GM18517 (cell line): Measurements from ENCODE around the gene NR2C2AP.

Experiments used
- ATAC-seq: cut with Tn5 transposase; IDR thresholded peaks from one replicate; pipeline ENCODE4 v1.9.1; 2021; ENCODE audit warnings: mild to moderate bottlenecking, moderate library complexity; ENCODE audit not compliant: unreplicated experiment

The NR2C2AP gene

DNA sequence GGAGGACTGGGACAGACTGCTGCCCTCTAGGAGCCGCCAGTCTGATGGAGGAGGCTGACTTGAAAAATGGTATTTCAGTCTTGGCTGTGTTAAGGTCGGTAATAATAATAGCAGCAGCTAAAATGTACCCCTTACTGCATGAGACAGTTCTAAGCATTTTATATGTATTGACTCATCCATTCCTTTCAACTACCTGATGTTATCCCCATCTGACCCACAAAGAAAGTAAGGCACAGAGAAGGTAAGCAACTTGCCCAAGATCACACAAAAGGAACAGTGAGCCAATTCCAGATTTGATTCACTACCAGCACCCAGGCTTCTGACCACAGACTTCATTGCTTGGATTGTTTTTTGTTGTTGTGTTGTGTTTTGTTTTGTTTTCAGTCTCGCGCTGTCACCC, 12.6 kb upstream of the NR2C2AP start:
- no peak for ATAC-seq

DNA sequence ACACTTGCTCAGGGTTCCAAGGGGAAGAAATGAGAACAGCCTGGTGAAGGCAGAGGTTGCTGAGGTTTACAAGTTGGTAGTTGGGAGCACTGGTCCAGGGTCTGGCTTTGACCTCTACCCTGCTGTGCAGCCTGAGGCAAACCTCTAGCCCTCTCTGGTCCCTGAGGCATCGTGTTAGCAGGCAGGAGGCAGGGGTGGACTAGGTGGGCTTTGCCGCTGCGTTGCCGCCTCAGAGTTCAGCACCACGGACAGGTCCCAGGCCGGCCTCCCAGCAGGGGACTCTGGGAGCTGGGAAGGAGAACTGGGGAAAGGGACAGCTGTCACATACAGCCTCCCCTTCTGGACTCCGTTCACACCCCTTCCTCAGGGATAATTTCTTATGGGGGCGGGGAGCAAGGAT, 11.7 kb upstream of the NR2C2AP start:
- no peak for ATAC-seq

DNA sequence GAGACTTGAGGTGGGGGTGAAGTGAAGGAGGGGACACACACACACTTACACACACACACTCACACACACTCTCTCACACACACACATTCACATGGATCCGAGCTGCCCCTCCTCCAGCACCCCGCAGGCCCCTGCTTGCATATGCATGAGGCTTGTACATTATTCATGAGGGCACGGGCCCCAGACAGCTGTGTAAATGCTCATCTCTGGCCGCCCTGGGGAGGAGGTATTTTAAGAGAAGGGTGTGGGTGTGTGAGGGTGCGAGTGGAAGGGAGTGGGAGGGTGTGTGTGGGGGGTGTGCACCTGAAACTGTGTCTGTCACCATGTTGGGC, 10.9 kb upstream of the NR2C2AP start:
- ATAC-seq = no peak

DNA sequence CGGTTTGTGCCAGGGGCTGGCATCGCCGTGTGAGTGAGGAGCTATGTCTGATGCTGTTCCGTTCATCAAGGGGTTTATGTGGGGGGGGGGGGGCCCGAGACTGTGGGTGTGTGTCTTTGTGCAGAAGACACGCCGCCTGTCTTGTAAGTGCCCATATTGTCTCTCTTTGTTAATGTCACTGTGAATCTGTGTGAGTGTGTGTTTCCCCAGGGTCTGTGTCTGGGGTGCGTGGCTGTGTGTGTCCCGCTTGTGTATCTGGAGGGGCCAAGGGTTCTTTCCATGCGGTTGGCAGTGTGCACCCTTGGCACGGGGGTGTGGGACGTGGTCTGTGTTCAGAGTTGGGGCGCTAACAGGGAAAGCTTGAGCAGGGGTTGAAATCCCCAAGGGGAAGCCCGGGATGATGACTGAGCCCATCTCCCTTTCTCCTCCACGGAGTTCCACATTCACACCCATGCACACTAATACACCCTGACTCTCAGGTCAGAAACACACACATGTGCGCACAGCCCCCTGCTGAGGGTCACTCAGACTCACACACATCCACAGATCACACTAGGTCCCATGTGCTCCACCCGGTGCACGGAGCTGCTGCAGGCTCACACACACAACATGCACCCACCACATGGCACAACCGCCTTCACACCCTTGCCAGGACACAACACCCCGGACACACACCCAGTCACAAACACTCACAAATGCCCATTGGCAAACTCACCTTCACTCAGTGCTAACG, 10.4 kb upstream of the NR2C2AP start:
- ATAC-seq = no peak

DNA sequence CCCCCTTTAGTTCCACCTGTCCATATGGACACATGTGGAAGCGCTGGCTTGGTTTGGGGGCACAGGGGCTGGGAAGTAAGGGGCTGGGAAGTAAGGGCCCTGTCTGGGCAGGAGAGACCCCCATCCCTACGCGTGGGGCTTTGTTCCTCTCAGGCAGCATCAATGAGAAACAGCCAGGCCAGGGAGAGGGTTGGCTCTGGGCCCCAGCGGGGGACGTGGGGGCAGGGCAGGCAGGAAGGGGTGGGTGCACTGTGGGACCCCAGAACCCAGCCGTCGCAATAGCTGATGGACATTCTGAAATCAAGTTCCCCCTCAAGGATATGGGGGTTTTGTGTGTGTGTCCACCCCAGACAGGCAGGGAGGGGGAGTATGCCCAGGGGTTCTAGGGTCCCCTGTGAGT, 9.7 kb upstream of the NR2C2AP start:
- no peak for ATAC-seq

DNA sequence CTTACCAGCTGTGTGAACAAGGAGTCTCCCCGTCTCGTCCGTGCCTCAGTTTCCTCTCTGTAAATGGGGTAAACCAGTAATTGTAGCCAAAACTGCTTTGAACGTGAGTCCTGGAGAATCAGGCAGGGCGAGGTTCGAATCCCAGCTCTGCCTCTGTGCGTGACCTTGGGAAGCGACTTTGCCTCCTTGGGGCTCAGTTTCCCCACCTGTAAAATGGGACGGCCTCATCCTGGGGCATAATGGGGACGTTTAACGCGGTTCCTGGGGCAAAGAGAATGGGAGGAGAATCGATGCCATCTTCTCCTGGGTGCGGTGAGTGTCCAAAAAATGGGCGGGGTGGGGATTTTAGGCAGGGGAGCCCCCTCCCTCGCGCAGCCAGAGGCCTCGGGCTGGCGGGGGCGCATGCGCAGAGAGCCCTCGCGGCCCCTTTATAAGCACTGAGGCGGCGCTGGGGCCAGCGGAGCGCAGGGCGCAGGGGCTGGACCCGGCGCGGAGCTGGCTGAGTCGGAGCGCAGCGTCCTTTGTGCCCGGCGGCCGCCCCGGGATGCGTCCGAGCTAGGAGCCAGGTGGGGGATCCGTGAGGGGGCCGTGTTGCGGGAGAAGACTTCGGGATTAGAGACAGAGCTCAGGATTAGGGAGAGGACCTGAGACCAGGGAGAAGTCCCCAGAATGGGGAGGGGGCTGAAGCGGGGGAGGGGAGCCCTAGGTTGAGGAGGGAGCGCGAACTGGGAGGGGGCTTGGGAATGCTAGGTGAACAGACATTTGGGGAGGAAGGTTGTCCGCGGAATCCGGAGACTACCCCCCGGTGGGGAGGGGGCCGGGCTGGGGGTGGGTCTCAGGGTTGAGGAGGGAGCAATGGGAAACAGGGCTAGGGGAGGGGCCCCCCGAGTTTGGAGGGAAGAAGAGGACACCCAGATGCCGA, 8.5 kb upstream of the NR2C2AP start, which contains the start of gene NCAN:
Gene NCAN, plus strand, starts transcription at position 460 of the 922 bp plus-strand sequence. CDS start 4,996 bp downstream, outside the sequence.
- ATAC-seq = no peak

DNA sequence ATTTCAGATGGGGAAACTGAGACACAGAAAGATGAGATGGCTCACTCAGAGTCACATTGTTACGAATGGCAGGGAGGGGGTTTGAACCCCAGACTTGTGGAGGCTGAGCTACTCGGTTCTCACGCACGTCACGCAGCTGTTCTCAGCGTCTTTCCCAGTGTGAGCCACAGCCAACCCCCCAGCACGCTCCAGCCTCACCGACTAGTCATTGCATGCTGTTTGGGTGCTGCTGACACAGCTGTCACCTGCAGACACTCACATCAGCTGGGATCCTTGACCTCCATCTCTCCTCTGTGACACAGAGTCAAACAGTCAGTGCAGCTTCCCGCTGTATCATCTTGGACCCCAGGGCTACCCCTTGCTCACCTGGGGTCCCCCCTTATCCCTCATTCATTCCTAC, 6.2 kb upstream of the NR2C2AP start:
- ATAC-seq = no peak

DNA sequence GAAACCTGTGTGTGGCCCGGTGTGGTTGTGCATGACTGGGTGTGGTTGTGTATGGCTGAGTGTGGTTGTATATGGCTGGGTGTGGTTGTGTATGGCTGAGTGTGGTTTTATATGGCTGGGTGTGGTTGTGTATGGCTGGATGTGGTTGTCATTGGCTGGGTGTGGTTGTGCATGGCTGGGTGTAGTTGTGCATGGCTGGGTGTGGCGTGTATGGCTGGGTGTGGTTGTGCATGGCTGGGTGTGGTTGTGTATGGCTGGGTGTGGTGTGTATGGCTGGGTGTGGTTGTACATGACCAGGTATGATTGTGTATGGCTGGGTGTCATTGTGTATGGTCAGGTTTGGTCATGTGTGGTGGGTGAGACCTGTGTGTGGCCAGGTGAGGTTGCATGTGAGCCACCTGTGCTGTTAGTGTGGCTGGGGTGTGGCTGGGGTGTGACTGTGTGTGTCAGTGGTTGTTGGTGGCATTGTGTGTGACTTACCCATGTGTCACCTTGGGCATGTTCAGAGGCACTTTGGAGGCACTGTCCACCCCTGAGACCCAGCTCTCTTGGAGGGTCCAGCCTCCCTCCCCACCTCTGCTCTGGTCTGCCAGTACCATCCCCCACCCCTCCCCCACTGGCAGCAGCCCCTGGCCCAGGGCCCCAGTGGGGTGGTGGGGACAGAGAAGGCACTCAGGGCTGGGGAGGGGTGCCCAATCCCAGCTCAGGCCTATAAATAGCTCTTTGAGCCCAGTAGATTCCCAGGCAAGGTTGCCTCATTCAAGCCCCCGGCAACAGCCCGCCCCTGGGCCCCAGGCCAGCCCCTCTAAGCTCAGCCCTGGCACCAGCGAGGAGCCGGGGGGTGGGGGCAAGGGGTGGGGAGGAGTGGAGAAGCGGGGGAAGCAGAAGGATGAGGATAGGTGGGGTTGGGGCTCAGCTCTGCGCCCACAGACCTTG, 4.7 kb upstream of the NR2C2AP start:
- no peak for ATAC-seq

DNA sequence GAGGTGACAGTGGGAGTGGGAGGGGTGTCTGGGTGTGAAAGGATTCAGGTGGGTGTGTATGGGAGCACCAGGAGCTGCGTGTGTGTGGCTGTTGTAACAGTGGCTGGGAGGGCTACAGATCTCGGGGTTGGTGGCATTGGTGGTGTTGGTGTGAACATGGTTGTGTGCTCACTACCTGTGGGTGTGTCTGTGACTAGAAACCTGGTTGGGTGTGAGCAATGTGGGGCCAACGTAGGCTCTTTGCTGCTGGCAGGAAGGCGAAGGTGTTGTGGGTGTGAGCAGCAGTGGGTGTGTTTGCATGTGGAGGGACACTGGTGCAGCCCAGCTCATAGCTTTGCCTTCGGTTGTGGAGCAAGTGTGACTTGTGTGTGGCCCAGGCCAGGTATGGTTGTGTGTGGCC, 3.7 kb upstream of the NR2C2AP start:
- ATAC-seq = no peak

DNA sequence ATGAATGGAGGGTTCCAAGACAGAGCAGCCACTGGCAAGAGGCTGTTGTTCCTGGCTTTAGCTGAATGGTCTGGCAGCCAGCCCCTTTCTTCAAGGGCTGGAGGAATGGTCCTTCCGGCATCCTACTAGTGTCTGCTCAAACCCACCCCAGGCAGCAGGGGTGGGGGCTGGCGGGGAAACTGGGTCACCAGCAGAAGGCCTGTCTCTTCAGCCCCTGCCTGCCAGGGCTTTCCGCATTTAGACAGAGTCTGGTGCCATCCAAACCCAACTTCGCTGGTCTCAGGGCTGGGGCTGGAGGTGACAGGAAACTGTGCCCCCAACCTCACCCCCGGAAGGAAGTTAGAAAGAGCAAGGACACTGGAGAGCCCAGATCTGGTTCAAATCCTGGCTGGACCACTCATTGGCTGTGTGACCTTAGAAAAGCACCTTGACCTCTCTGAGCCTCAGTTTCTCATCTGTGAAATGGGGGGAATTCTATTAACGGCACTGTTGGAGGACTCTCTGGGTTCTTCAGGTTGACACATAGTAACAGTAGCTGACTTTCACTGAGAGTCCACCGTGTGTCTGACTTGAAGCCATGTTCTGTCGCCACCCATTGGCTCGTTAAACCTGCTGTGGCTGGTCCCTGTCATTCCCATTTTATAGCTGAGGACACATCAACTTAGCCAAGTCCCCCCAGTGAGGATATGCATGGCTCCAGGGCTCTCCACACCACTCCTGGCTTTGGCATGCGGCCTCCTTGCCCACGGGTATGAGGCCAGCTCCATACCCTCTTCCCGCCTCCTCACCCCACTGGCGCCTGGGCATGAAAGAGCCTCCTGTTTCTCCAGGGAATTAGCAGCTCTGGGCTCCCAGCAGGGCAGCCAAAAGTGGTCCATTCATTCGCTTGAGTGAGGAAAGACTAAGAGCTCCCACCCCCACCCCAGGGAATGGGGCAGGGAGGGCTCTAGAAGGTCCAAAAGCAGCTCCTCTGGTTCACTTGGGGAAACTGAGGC, 2.5 kb upstream of the NR2C2AP start:
- ATAC-seq = no peak

DNA sequence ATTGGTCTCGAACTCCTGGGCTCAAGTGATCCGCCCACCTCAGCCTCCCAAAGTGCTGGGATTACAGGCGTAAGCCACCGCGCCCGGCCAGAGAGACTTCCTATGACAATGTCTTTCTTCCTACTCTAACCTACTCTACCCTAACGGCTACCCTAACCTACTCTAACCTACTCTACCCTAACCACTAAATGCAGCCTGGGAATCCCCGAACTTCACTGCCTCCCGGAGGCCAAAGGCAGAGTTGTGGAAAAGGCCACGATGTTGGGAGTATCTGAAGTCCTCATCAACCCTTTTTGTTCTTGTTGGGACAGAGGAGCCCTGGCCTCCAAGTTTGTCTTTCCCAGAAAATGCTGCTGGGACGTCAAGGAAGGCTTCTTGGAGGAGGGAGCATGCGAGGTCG, 967 bp upstream of the NR2C2AP start:
- no peak for ATAC-seq

DNA sequence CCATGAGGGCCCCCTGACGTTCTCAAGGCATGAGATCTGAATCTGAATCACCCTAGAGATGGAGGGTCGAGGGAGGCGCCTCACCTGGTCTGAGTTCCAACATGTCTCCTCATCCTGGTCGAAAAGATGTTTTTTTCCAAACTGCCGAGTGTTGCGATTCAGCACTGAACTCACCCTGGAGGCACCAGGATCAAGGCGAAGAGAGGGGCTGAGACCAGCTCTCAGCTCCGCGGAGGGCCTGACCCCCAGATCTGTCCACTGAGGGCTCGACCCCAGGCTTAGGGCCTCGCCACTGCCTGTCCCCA, 555 bp downstream of the NR2C2AP start:
- no peak for ATAC-seq

DNA sequence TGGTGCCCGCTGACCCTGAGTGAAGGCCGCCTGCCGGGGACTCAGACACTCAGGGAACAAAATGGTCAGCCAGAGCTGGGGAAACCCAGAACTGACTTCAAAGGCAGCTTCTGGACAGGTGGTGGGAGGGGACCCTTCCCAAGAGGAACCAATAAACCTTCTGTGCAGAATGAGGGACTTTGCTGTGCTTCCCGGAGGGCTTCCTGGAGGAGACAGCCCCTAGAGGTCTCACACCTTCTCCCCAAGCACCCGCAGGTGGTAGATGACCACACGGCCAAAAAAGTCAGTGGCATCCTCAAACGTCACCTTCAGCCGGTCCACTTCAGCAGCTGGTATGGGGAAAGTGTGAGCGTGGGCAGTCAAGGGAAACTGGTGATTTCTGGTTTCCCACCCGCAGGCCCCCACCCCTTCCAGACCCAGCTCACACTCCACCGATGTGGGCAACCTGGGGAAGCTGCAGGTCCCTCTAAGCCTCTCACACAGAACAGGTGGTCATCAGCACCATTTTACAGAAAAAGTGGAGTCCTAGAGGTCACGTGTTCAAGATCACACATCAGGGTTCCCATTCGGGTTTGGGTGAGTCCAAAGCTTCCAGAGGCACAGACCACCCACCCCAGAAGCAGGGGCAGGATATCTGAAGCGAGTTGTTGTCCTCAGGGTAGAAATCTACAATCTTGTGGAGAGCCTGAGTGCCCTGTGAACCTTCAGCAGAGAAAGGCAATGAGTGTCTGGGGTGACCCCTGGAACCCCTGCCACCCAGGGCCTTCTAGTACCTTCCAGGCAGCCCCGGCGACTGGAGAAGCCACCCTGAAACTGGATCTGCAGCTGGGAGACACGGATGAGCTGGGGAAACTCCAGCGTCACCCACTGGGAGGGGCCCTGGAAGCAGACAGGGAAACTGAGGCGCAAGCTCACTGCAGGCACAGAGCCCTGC, 1.2 kb downstream of the NR2C2AP start:
- no peak for ATAC-seq

DNA sequence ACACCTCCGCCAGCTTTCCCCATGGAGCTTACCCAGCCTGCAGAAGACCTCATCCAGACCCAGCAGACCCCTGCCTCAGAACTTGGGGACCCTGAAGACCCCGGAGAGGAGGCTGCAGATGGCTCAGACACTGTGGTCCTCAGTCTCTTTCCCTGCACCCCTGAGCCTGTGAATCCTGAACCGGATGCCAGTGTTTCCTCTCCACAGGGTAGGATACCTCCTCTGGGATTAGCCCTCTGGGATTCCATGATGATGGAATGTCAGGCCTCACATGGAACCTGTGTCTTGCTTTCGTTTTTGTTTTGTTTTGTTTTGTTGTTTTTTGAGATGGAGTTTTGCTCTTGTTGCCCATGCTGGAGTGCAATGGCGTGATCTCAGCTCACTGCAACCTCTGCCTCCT, 9.3 kb downstream of the NR2C2AP start:
- ATAC-seq = no peak

DNA sequence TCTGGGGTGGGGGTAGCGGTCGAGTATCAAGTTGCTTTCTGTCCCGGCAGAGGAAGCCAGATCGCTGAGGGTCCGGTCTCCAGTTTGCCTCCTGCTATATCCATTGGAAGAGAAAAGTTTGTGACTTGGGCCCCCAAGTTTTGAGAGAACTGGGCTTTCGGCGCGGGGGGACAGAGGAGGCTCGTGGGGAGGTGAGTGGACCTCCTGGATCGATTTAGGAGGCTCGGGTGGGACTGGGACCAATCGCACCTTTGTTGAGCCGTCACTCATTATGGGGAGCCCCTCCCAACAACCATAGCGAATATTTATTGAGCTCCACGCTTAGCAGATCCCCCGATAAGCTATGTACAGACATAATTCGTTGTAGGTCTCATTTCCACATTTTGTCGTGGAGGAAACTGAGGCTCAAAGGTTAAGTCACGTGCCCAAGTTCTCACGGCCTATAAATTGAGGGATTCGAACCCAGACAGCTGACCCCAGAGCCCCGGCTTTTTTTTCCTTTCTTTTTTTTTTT, 10.2 kb downstream of the NR2C2AP start:
- no peak for ATAC-seq

DNA sequence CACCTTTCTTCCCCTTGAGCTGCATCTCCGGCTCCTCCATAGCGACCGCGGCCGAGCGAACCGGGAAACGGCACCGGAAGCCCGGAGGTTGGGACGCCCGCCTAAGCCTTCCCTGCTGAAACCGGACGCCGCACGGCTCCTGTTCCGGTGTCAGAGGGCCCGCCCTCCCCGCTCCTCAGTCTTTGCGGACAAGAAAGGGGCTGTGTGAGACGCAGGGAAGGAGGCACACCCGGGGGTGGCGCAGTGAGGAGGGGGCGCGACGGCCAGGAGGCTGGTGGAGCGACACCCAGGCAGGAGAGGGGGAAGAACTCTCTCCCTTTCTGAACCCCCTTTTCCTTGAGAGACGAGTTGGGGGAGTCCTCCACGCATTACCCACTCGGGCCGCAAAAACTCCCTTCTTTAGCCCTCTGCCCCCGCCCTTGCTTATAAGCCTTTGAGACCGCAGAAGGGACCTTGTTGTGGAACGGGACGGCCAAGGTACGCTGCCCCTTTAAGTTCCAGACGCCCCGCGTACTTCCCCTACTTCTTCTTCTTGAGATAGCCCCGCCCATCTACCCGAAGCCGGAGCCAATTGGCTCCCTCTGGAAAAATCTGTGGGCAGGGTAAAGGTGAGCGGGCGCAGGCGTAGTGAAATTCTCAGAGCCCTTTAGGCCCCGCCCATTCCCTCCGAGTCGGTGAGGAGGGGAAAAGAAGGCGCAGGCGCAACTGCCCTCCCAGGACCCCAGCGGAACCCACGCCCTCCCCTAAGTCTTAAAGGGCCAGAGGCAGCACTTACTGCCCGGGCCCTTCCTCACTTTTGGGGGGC, 10.9 kb downstream of the NR2C2AP start, which contains the start of the genes BORCS8 and RFXANK:
Gene BORCS8, minus strand, starts transcription at position 75 of the 805 bp plus-strand sequence. Its CDS starts 35 bp downstream, at position 40.
Gene RFXANK, plus strand, starts transcription at position 181 of the 805 bp plus-strand sequence. CDS start 1,689 bp downstream, outside the sequence.
- peak; percentile 84 for ATAC-seq

DNA sequence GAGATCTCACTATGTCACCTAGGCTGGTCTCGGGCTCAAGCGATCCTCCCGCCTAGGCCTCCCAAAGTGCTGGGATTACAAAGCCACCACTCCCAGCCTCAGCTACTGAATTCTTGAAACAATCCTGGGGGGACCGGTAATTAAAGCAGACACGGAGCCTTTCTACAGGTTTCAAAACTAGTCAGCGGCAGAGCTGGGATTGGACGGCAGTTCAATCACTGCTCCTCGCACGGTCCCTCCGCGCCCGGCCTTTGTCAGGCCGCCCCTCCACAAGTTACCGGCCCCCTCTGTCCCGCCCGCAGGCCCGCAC, 11.5 kb downstream of the NR2C2AP start:
- ATAC-seq = peak; percentile 1

DNA sequence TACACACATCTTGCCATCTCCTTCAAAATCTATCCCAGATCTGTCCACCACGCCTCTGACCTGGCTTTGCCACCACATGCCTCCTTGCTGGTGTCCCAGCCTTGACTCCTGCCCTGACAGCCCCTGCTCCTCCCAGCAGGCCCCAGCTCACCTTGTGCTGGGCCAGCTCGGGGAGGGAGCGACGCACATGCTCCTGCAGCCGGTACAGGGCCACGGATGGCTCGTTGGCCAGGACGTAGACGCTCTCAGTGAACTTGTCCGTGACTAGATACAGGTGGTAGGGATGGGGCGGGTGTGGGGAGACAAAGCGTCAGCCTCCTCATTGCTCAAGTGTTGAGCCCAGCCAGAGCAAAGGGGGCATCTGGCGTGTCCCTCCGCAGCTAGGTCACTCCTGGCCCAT, 16.5 kb downstream of the NR2C2AP start:
- ATAC-seq = no peak
